Stimulated activated CD8-positive, alpha-beta memory T cell treated with anti-CD3 and anti-CD28 coated beads, Interleukin-7, amount 100 ng/mL, for 24 hours (primary cell): Measurements from ENCODE around the gene DLG3.
"Not testable (repeated sequence)": the region's sequence is repeated elsewhere in the genome, so short reads cannot be mapped to it uniquely, and the experiment has no call there.

Experiments
- DNase-seq: peaks from one replicate; pipeline ENCODE4 v3.0.0-alpha.2; 2020; ENCODE audit warnings: low read depth

DLG3 gene

DNA sequence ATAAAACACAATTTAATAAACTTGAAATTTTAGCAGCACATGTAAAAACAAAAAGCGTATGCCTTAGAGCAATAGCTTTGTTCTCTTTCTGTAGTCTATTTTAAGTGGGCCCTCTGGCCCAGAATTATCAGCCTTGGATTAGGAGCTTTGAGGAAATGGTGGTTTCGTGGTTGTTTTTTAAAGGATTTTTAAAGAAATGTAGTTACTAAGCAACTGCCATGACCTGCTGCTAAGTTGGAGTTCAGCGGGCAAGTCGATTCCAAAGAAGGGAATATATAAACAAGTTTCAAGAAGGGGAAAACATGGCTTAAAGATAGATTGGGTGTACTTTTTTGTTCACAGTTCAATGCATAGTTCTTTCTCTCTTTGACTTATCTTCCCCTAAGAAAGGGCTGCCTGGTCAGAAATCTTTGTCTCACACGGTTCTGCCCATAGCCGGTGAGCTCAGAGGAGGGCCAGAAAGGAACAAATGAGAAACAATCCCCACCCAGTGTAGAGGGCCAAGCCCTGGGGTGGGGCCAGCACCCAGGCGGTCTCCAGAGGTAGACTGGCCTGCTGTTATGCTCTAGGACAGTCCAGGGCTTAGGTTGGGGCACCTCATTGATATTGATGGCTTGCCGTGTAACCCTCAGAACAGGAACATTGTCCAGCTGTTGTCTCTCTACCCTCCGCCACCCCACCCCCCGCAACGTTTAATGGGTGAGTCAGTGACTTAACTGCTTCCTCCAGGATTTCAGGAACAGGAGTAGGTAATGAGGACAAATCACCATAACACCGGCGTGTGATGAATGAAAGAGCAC lies 32.5 kb downstream of the DLG3 start:
- no peak for DNase-seq

DNA sequence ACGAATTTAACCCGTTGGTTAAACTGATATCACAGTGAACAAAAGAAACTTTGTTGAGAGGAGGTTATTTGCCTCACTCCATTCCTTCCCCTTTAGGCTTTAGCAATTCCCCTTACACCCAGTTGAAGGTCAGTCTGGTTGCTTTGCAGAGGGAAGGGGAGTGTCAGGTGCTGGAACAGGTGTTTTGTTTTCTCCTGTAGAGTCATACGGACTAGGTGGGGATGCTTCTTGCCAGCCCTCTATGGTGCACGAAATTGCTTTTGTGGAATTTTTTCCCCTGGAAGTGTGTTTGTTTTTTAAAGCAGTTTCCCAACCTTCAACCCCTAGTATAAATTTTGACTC lies 33.1 kb downstream of the DLG3 start:
- no peak for DNase-seq

DNA sequence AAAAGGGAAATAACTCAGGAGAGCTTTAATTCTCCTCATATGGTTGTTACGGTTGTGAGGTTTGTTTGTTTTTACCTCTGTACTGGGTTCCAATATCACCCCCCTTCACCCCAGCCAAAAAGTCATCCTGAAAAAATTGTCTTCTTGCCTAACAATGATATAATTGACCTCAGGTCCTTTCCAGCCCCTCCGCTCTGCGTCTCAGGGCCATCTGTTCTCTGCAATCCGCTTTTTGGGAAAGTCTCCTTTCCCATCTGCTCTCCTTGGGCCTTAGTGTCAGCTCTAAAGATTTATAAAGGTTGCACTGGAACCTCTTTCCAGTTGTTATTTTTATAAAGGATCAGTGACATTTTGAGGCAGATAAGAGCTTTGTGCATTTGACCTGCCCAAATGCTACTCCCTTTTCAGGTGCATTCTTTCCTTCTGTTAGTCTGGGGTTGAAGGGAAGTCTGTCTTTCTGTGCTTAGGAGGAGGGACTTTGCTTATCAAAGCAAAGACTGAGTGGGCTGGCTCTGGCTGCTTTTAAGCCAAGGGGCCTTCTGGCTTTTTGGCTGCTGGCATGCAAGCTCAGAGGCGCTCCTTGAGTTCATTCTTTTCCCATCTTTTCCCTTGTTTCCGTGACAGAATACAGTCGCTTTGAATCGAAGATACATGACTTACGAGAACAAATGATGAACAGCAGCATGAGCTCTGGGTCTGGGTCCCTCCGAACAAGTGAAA lies 34.1 kb downstream of the DLG3 start:
- no peak for DNase-seq

DNA sequence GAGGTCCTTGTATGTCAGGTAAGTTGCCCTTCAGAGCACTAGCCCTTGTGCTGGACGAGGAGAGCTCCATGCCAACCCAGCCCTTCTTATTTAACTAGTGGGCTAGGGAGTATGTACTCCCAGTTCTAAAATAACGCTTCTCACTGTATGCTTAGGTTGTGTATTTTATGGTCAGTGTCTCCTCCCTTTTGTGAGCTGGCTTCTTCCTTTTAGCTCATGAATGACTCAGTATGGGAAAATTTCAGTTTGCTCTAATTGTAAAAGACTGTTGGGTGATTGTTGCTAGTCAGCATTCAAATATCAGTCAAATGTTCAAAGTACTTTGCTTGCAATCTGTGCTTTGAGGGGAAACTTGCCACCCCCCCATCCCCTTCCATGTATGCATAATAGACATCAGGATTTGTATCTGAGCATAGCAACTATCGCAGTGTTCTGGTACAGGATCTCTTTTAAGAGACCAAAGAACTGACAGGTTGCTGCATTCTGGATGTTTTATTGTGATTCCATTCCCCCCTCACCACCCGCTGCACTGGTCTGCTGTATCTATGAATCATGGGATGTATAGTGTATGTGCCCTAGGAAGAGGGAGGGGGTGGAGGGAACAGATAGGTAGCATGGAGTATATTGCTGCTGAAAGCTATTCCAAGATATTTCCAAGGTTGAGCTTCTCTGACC lies 34.7 kb downstream of the DLG3 start:
- DNase-seq = no peak

DNA sequence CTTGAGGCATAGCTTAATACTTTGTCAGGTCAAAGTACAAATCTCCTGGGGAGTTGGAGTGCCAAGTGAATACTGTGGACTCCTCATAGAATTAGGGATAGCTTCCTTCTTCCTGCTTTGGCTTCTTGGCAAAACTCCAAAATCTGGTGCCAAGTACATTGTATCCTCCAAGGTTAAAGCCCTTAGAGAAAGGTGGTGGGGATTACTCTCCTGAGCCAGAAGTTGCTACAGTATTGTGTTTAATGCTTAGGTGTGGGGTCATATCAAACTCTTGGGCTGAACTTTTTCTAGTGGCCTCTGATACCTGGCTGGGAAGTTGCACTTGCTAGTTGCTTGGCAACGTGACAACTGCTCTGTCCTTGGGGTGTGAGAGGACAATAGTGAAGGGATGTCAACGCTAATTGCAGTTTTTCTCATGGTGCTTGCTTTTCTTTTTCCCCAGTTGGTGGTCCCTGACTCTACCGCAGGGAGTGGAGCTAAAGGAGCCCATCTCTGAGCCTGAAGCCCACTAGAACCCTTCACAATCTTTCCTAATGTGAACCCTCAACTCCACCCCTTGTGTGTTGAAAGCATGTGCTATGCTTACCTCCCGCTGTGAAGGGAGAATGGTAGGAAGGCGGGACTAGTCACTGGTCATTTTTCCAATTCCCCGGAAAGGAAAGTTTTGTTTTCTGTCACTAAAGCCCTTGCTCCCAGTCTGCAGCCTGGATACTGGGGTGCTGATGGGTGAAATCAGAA lies 35.5 kb downstream of the DLG3 start:
- DNase-seq = no peak

DNA sequence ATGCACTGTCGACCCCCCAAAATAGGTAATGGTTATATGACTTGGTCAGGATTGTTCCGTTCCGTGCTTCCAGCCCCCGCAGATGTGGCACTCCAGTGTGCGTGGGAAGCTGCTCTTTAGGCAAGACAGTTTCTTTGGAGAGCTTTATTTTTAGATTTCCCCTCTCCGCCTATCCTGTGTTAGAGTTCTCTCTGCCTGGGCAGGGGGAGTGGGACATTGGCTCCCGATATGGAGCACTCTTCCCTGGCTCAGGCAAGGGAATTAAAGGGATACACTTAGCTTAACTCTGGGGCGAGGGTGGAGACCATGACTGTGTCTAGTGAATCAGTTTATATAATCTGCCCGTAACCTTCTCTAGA lies 36.0 kb downstream of the DLG3 start:
- DNase-seq = no peak

DNA sequence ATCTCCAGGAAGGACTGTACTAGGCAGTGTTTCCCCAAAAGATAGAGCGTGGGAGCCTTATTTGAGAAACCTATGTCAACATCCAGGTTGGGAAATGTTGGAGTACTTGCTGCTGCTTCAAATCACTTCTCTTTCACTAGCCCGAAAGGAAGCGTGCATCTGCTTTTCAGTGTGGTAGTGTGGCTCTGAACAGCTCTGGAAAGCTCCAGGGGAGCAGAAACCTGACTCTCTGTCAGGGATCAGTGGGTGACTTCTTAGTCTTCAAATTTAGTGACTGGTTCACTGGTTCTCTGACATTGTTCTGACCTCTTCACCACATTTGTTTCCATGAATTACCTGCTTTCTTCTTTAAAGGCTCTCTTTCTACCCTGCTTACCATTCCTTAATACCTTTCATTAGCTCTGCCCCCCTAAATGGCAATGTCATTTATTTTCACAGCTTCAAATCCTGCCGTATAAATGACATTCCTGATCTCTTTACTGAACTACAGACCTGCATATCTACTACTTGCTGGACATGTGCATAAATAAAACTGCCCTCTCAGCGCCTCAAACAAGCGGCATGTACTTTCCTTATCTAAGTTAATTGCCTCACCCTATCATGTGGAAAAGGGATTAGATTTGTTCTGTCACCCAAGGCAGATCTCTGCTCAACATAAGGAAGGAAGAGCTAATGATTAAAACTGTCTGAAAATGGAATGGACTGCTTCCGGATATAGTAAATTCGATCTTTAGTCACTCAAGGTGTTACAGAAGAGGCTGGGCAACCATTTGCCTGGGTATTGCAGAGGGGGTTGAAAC lies 37.0 kb downstream of the DLG3 start:
- no peak for DNase-seq

DNA sequence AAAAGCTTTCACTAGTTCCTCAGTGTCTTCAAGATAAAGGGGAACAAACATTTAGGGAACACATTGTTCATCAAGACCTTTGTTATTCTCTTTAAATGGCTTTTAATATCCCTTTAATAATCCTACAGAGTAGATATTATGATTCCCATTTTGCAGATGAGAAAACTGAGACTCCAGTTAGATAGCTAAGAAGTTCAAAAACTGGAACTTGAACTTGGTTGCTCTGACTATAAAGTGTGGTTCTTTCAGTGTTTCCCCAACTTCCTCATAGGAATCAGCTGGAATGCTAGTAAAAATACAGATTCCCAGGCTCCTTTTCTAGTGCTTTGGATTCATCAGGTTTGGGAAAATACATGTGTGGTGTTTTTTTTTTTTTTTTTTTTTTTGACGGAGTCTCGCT lies 37.7 kb downstream of the DLG3 start:
- DNase-seq = no peak

DNA sequence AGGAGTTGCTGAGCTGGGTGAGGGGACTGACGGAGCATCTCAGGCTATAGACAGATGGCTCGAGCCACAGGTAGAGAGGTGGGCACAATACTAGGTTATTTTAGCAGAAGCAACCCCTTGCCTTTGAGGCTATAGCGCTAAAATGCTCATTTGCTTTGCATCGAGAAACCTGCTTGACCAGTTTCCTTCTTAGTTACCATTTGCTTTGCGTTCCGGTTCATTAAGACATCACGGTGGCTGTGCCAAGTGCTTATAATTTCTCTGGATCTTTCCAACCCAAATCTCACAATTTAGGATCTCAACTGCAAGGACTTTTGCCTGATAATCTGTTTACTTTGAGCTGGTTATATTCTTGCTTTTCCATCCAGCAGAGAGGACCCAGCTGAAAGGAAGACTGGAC lies 40.8 kb downstream of the DLG3 start:
- DNase-seq = no peak

DNA sequence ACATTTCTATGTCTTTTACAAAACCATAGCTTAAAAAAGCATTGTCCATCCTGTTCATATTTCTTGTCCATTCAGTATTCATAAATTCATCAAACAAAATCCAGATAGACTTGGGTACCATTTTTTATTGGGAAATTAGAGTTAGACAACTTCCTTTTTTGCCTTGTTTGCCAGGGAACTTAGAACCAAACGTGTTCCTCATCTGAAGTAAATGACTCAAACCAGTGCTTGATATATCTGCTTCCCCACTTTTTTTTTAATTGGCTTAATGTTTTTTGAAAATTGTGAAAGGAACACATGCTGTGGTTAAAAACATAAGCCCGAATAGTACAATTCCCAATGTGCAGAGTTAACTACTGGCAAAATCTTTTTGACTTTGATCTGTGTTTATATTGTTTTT lies 44.2 kb downstream of the DLG3 start:
- DNase-seq = no peak

DNA sequence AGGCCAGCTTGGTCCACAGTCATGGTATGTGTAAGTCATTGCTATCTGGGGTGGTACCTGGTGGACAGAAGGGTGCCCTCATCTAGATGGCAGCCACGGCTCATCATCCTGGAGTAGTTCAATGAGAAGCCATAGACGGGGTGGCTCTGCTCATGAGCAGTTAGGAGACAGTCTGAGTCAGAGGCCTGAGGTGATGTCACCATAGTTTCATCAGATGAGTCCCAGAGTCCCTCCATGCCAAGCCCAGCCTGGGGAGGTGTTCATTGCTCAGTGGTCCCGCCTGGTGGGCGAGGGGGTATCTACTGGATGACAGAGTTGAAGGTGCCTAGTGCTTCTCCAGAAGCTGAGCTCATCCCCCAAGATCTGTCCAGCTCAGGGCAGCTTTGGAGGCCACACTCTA lies 49.8 kb downstream of the DLG3 start:
- no peak for DNase-seq

DNA sequence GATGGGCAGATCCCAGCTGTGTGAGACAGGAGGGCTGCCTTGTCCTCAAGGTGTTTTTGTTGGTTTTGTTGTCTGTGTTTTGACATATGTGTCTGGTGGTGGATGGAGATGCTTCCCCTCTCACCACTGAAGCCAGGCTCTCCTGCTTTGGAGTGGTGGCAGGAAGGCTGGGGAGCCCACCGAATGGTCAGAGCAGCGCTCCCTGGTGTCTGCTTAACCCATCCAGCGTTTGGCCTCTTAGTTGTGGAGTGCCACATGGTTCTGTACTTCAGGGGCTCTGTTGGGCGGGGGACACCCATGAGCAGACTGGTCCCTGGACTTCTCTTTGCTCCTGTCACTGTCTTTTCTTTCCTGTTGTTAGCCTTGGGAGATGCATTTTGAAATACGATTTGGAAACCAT lies 51.9 kb downstream of the DLG3 start:
- DNase-seq = no peak

DNA sequence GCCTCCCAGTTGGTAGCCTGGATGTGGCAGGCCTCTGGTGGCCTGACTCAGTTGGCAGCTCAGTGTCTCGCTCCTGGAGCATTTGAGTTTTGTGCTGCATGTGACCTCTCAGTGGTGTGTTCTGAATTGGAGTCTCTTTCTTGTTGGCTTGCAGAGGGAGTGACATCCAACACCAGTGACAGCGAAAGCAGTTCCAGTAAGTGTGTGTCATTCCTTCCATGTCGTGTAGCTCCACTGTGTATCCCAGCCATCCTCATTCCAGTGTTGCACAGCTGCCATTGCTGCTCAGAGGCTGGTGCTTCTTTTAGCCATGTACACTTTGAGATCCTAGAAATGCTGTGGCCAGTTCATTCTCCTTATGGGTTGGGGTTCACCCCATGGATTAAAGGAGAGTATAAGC lies 52.4 kb downstream of the DLG3 start:
- no peak for DNase-seq

DNA sequence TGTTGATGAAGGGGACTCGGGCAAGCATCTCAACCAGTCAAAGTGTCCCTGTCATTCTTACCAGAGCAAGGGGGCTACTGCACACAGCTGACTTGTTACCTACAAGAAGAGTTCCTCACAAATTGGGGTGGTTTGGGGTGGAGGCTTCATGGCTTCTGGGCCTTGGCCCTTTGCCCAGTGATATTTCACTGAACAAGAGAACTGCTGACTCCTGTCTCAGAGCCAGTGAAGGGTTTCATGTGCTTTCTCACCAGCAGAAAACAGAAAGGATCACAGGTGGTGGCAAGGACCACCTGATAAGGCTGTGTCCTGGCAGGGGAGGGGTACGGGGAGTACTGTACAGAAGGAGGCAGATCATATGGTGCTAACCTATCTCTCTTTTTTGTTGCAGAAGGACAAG lies 53.5 kb downstream of the DLG3 start:
- no peak for DNase-seq

DNA sequence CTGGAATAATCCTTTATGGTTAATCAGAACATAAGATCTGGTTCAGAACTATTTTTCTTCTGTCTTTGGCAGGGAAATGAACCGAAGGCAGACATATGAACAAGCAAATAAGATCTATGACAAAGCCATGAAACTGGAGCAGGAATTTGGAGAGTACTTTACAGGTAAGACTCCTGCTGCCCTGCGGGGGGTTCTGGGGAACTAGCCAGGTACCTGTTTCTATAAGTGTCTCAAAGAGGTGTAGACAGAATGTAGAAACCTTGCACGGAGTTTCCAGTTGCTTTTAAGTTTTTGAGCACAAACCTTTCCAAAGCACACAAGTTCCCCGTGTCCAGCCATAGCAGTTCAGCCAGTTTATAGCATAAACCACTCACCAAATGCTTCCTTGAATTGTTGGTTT lies 56.2 kb downstream of the DLG3 start:
- DNase-seq = no peak

DNA sequence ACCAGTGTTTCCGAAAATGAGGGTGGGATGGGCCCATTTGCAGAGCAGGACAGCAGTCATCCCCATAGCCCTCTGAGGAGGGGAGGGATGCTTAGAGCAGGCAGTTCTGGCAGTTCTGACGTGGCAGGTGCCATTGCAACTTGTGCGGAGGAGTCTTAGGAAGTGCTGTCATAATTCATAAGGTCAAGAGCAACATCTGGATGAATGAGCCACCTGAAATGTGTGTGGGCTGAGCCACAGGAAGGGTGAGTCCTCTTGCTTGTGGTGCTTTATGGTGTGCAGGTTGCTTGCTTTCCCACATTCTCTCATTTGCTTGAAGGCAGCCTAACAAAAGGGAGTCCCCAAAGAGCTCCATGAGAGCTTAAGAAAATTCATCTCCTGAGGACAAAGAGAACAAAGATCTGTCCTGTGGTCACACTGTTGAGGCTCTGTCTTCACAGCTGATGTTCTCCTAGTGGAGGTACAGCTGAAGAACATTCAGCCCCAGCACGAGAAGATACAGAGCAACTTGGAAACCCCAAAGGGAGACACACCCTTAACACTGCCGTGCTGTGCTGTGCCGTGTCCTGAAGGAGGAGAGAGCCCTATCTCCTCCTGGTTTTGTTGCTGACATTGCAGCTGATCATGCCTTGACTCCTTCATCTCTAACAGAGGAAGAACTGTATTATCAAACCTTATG lies 60.3 kb downstream of the DLG3 start:
- no peak for DNase-seq

DNA sequence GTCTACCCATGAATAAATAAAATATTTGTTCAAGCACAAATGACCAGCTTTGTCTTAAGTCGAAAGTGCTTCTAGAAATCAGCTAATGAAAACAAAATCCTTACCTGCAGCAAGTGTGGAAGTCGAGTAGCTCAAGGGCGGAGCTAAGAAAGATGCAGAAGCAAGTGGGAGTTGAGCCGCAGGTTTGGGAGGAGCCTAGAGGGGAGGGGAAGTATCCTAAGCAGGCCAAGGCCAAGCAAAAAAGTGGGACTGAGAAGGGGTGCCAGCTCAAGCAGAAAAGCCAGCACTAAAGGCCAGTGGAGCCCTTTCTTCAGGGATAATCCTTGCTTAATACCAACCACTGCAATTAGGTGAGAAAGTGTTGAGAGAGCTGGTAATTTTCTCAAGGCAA lies 60.8 kb downstream of the DLG3 start:
- no peak for DNase-seq

DNA sequence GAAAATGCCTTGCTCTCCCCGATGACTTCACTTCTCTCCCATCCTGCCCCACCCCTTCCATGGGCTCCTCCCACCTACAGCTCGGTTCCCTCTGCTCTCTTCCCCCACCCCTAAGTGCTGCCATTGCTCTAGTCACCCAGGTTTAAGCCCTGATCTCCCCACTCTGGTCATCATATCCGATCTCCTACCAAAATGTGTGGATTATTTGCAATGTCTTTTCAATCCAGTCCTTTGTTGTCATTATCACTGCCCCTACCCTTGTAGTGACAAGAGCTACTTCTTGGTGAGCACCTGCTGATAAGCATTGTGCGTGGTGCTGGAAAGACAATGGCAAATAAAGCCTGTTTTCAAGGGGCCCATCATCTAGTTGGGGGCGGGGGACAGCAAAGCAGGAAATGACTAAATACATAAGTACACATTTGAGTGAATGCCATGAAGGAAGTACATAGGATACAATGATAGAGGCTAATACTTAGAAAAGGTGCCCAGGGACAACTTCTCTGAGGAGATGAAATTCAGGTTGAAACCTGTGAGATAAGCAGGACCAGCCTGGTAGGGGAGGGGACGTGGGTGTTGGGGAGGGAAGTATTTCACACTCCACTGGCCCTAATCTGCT lies 63.8 kb downstream of the DLG3 start:
- no peak for DNase-seq

DNA sequence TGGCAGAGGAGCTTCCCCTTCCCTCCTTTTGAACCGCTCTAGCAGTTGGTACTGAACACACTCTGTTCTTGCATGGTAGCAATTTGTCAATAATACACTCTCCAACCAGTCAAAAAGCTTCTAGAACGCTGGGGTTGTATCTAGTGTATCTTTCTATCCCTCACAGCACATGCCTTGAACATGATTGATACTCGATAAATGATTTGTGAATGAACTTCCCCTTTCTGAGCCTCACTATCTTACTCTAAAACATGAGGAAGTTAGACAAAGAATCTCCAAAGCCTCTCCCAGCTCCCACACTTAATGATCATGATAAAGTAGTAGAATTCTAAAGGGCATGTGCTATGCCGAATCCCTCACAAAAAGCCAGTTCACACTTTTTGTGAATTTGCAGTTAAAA lies 64.4 kb downstream of the DLG3 start:
- DNase-seq = no peak

DNA sequence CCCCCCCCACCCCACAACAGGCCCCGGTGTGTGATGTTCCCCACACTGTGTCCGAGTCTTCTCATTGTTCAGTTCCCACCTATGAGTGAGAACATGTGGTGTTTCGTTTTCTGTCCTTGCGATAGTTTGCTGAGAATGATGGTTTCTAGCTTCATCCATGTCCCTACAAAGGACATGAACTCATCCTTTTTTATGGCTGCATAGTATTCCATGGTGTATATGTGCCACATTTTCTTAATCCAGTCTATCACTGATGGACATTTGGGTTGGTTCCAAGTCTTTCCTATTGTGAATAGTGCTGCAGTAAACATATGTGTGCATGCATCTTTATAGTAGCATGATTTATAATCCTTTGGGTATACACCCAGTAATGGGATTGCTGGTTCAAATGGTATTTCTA lies 70.6 kb downstream of the DLG3 start:
- DNase-seq = not testable (repeated sequence)

DNA sequence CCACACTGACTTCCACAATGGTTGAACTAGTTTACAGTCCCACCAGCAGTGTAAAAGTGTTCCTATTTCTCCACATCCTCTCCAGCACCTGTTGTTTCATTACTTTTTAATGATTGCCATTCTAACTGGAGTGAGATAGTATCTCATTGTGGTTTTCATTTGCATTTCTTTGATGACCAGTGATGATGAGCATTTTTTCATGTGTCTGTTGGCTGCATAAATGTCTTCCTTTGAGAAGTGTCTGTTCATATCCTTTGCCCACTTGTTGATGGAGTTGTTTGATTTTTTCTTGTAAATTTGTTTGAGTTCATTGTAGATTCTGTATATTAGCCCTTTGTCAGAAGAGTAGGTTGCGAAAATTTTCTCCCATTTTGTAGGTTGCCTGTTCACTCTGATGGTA lies 71.1 kb downstream of the DLG3 start:
- DNase-seq = not testable (repeated sequence)
